ENCODE data around the gene ZC3H6.
"Not testable (repeated sequence)": the region's sequence is repeated elsewhere in the genome, so short reads cannot be mapped to it uniquely, and the experiment has no call there.

Gene ZC3H6

DNA sequence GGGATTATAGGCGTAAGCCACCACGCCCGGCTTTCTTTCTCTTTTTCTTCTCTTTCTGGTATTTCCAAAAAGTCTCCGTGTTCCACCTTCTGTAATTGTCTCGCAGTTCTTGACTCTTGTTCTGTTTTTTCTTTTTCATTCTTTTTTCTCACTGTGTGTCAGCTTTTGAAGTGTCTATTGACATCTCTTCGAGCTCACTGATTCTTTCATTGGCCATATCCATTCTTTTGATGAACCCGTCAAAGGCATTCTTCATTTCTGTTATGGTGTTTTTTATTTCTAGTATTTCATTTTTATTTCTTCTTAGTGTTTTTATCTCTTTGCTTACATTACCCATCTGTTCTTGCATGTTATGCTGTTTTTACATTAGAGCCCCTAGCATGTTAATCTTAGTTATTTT is 84.7 kb downstream of the ZC3H6 start:
- intact Hi-C loops (cut with micrococcal nuclease); H3K27ac Mint-ChIP-seq; H3K4me3 Mint-ChIP-seq; H3K4me1 Mint-ChIP-seq (ENCODE audit: low read depth); H3K9me3 Mint-ChIP-seq; H3K36me3 Mint-ChIP-seq (ENCODE audit: low read depth); H3K27me3 Mint-ChIP-seq: not testable (repeated sequence)
